HG03108 (cell line): ENCODE data around the gene ATAD1.
A peak's percentile ranks its signal among the peaks of the same experiment; 100 is the strongest.
"Not testable (repeated sequence)": the region's sequence is repeated elsewhere in the genome, so short reads cannot be mapped to it uniquely, and the experiment has no call there.

Experiments used
- ATAC-seq: cut with Tn5 transposase; IDR thresholded peaks from one replicate; pipeline ENCODE4 v1.9.1; 2021; ENCODE audit warnings: moderate library complexity; ENCODE audit not compliant: unreplicated experiment

ATAD1 gene

DNA sequence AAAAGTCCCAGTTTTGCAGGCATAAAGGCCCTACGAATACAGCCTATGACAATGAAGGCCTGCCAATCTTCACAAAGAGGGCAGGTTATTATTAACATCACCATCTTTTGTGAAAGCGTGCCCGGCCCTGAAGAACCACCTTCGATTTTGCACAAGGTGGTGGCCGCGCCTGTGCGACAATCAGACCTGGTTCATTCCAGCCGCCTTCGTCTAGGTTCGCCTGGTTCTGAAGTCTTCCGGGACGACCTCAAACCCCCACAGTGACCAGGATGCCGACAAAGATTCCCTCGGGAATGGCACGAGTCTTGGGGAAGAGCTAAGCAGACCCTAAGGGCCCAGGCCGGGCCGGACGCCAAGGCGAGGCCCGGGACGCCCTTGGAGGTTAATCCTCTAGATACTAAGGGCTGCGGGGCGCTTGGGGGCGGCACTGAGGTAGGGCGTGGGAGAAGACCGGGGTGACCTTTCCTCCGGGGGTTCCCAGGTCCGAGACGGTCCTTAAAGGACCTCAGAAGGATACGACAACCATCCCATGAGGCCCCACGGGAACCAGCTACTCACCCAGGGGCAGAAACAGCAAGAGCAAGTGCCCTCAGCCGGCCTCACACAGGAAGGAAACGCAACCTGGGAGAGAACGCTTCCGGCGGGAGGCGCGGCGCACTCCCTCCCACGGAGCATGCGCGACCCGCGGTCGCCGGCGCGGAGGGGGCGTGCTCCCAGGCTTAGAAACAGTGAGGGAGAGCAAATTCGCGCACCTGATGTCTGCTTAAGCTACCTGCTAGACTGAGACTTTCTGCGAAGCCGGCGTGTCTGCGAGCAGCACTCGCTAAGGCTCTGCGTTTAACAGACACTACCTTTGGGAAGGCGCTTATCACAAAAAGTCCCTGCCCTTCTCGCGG is at the start of gene ATAD1:
Gene ATAD1, minus strand, starts transcription at position 618 of the 896 bp plus-strand sequence. CDS start 3,627 bp downstream, outside the sequence.
- peak; percentile 67 for ATAC-seq

- ATAC-seq: no peak
Measured at GRCh38 chr10:87867453-87867852, 49.4 kb upstream of the ATAD1 start.

DNA sequence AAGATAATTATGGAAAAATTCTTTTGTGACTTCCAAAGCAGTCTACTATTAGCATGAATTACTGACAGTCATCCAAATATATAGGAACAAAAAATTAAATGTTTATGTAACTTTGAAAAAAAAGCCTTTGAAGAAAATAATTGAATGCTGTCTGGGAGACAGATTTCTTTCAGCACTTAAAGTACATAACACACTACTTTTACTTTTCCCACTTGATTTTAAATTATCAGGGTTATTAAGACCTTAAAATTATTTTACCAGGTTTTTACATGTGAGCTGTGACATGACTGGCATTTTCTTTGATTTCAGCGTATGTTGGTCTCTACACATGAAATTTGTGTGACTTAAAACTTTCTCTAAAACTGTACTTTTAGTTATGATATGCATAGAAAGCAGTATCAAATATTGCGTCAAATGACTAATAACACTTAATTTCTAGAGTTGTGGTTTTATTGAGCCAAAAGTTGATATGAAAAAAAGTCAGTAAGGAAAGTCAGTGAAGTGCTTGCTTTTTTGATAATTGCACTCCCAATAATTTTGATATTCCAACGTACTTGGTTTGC is 48.5 kb upstream of the ATAD1 start:
- ATAC-seq: no peak

- ATAC-seq: no peak
Measured at GRCh38 chr10:87865241-87865881, 47.3 kb upstream of the ATAD1 start.

- no peak for ATAC-seq
Measured at GRCh38 chr10:87864496-87865059, 46.6 kb upstream of the ATAD1 start.

- not testable (repeated sequence) for ATAC-seq
Measured at GRCh38 chr10:87863951-87864495, 46.0 kb upstream of the ATAD1 start.

DNA sequence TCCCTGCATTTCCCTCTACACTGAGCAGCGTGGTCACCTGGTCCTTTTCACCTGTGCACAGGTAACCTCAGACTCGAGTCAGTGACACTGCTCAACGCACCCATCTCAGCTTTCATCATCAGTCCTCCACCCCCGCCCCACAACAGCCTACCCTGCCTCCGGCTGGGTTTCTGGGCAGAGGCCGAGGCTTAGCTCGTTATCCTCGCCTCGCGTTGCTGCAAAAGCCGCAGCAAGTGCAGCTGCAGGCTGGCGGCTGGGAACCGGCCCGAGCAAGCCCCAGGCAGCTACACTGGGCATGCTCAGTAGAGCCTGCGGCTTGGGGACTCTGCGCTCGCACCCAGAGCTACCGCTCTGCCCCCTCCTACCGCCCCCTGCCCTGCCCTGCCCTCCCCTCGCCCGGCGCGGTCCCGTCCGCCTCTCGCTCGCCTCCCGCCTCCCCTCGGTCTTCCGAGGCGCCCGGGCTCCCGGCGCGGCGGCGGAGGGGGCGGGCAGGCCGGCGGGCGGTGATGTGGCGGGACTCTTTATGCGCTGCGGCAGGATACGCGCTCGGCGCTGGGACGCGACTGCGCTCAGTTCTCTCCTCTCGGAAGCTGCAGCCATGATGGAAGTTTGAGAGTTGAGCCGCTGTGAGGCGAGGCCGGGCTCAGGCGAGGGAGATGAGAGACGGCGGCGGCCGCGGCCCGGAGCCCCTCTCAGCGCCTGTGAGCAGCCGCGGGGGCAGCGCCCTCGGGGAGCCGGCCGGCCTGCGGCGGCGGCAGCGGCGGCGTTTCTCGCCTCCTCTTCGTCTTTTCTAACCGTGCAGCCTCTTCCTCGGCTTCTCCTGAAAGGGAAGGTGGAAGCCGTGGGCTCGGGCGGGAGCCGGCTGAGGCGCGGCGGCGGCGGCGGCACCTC is 45.3 kb upstream of the ATAD1 start, which contains the start of the genes KLLN and PTEN:
Gene KLLN, minus strand, starts transcription at position 481 of the 891 bp plus-strand sequence. CDS start 1,046 bp downstream, outside the sequence.
Gene PTEN, plus strand, starts transcription at position 573 of the 891 bp plus-strand sequence. CDS start 845 bp downstream, outside the sequence.
- ATAC-seq: peak; percentile 35

DNA sequence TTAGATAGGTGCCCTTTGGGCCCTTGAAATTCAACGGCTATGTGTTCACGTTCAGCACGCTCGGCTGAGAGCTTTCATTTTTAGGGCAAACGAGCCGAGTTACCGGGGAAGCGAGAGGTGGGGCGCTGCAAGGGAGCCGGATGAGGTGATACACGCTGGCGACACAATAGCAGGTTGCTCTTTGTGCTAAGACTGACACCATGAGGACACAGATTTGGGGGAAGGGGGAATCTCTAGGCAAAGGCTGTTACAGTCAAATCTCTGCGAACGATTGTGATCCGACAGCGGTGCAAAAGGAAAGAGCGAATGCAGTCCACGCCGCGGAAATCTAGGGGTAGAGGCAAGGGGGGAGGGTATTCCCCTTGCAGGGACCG is 44.6 kb upstream of the ATAD1 start:
- ATAC-seq: peak; percentile 4

DNA sequence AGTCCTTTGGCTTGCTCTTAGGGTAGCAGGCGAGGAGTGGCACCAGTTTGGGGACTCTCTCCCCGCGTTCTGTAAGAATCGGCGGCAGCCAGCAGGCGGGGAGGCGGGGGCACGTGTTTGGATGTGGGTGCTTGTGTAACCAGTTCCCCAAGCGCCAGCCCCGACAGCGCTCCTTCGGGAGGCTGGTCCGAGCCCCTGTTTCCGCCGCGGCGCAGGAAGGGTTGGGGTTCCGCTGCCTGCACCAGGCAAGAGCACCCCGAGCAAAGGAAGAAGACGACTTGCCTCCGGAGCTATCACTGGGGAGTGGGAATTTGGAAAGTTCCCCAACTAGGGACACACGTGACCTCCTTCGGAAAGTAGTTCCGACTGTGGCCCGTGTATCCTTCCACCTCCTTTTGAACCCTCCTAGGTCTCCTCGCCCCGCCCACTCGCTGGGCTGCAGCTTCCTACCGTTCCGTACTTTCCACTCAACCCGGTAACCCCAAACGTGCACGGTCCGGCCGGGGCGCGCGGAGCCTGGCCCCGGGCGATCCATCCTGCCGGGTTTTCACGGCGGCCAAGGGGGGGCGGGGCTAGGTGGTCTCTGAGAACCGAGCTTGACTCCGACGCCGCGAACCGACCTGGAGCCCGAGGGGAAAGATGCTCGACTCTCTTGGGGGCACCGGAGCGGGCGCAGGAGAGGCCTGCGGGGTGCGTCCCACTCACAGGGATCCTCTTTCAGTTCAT is 44.1 kb upstream of the ATAD1 start:
- ATAC-seq: peak; percentile 47

GRCh38 chr10:87861566-87861952 is 43.5 kb upstream of the ATAD1 start:
- peak; percentile 15 for ATAC-seq

- no peak for ATAC-seq
Measured at GRCh38 chr10:87860816-87861403, 42.9 kb upstream of the ATAD1 start.

- ATAC-seq: no peak
Measured at GRCh38 chr10:87860156-87860795, 42.2 kb upstream of the ATAD1 start.

- ATAC-seq: not testable (repeated sequence)
Measured at GRCh38 chr10:87855665-87856064, 37.6 kb upstream of the ATAD1 start.

- ATAC-seq: not testable (repeated sequence)
Measured at GRCh38 chr10:87855247-87855646, 37.2 kb upstream of the ATAD1 start.

GRCh38 chr10:87852089-87852488 is 34.1 kb upstream of the ATAD1 start:
- ATAC-seq: no peak

- ATAC-seq: peak; percentile 52
Measured at GRCh38 chr10:87850742-87851205, 32.7 kb upstream of the ATAD1 start.

DNA sequence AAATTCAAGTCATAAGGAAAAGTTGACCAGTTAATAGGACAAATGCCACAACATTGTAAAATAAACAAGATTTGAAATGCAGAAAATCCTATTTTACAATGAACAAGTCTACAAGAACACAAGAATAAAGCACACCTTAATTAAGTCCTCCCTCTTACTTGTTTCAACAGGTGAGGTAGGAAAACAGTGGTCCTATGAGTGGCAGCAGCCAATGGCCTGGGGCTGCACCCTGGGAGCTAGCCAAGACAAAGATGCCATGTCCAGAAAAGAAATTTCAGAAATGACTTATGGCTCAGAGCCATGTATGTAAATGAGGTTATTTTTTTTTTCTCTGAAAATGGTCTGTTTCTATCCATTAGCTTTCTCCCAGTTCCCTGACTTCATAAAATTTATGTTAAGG is 31.0 kb upstream of the ATAD1 start:
- ATAC-seq: no peak

GRCh38 chr10:87847550-87847949 is 29.5 kb upstream of the ATAD1 start:
- no peak for ATAC-seq
